Stimulated activated CD8-positive, alpha-beta memory T cell treated with anti-CD3 and anti-CD28 coated beads, Interleukin-4, amount 100 ng/mL, for 24 hours (primary cell): ENCODE data around the gene VTCN1.

Experiments used
- DNase-seq: peaks from one replicate; pipeline ENCODE4 v3.0.0-alpha.2; 2020; ENCODE audit warnings: low read depth

VTCN1 gene

DNA sequence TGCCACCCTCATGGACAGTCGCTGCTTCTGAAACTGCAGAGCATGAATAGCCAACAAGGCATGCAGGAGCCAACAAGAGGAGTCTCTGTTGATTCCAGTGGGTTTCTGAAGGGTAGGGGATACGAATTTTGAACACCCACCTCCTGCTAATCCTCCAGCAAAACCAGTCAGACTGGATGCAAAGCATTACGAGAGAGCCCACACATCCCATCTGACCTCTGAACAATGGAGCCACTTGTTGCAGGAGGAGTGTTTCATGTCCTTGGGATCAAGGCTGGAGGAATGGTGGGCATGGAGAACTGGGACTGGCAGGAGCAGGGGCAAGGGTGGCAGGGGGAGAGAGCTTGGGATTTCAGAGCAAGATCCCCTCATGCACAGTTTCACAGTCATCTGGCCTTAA, 1.6 kb downstream of the VTCN1 start:
- DNase-seq = no peak

DNA sequence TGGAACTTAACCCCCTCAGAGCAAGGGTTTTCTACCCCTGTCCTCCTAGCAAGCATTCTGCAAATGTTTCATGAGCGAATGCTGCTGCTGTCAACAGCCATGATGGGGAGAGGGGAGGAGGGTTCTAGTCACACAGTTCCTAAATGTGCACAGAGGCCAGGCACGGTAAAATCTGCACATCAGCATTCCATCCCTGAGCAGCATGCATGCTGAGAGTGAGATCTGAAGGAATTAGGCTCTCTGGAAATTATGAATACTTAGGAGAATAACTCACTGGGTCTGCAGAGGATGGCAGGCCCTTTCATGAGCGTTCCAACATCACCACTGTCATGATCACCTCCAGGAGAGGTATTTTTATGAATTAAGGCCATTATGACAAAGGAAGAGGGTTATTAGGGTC, 2.1 kb downstream of the VTCN1 start:
- DNase-seq = no peak

DNA sequence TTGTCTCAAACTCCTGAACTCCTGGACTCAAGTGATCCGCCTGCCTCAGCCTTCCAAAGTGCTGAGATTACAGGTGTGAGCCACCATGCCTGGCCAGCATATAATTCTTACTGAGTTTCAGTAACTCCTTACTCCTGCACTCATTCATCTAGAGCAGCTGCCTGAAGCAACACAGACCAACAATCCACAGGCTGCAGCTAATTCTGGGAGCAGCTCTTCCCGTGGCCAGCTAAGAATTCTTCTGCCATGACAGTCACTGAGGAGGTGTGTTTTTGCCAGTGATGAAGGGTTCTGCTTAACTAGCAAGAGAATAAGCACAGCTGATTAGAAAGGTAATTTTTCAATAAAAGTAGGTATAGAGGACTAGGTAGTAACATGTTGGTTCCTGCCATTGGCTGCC, 5.4 kb downstream of the VTCN1 start:
- DNase-seq = no peak

DNA sequence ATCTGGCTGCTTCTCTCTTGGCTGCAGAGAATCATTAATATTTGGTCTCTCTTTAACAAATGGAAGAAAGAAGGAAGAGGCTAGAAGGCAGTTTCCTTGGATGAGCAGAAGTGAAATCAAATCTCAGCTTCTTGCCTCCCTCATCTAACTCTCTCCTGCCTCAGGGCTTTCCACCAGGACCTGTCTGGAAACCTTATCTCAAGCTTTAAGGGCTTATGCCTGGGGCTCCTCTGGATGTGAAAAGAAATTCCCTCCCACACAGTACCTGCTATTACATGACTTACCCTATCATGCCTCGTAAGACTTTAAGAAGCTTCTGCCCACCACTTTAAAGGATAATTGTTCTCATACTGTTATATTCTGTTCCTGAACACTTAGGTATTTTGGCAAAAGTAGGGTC, 8.9 kb downstream of the VTCN1 start:
- no peak for DNase-seq

DNA sequence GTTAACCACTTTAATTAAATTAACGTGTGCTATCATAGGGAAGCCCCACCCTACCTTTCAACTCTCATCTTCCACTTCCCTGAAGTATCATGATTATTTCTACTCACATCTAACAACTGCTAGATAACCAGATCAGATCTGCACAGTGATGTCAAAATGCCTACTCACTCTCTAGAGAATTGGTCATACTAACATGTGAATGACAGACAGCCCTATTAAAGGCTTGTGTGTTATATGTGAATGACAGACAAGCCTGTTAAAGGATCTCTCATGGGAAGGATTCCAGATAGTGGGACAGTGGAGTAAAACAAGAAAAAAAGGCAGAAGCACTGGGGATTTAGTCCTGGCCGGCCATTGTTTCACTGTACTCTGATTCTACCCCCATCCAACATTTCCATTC, 12.6 kb downstream of the VTCN1 start:
- DNase-seq = no peak

DNA sequence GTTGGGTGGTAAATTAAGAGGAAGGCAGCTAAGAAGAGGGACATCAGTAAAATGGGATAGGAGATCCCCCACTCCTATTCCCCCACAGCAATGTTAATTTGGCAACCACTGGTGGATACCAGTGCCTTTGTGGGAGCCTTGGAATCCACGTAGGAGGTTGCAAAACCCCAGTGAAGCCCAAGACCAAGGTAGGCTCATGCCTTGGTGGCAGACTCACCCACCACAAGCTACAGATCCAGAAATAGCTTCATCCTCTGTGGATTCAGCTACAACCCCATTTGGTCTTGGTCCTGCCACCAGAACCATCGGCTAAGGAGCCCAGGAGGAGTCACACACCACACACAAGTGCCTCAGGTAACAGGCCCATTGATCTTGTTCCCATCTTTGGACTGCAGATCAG, 21.0 kb downstream of the VTCN1 start:
- DNase-seq = no peak

DNA sequence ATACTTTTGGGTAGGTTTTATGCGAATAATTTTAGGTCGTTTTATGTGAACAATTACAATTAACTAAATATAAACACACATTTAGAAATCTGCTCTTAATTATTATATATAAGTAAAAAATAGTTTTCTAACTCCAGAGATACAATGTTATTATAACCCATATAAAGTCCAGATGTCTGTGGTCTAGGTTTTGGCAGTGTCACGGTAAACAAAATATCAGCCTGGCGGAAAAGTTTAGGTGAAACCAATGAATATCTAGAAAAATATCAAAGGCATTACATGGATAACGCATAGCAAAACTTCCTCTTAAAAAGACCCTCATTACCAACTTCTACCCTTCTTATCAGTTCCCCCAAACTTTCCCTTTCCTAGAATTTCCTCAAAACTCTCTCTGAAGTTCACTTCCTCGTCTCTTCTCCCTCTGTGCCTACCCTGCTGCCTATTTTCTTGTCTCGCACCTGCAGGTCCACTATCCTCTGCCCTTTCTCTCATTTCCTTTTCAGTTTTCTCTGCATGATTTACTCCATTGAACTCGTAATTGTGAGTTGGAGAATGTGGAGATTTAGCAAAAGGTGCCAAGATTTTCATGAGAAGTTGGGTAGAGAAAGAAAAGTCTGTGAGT, 21.8 kb downstream of the VTCN1 start:
- no peak for DNase-seq

DNA sequence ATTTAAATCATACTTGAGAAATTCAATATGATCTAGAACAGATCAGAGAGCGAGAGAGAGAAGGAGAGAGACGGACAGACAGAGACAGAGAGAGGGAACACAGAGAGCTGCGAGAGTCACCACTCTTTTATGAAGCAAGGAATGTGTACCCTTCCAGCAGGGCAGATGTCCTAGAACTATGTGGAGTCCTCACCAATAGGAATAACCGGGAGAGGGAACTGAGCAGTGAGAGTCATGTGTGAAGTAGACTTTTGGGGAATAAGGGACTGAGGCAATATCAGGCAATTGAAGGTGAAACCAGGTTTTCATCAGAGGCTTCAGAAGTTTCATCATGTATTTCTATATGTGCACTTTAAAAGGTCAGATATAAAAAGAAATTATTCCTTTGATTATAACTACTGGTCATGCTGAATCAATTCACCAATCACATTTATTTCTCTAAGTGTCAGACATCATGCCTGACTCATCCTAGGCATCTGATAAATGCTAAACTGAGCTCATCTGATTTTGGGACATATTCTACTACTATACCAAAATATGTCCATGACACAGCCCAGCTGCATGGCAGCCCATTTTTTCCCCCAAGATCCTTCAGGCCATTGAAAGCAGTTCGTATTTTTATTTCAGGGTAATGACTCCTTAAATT, 22.4 kb downstream of the VTCN1 start:
- no peak for DNase-seq

DNA sequence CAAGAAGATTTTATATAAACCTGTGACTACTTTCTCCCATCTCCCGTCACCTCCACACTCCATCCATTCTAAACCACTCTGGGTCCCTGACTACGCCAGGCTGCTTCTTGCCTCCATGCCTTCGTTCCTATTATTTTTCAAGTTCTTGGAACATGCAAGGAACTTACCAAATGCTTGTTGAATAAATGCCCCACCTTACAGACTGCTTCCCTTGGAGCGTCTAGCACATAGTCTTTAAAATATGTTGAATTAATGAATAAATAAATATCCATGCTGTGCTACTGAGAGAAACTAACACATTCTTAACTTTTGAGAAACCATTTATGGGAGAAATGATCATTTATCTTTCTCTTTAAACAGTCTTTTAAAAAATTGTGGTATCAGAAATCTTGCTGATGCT, 27.6 kb downstream of the VTCN1 start:
- DNase-seq = no peak

DNA sequence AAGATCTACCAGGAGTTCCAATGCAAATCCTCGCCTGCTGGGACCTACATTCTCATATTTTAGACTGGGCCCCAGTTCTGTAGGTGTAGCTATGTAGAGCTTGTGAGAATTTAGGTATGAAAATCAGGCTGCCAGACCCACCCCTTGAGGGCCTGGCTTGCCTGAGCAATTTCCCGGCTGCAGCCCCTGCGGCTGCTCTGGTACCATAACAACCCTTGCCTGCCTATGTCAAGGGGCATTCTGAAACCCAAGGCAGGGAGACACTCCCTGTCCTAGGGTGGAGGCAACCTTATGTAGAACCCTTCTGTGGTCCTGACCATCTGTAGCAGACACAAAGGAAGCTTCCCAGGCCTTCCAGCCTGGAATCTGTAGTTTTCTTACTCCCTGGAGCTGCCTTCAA, 28.4 kb downstream of the VTCN1 start:
- no peak for DNase-seq

DNA sequence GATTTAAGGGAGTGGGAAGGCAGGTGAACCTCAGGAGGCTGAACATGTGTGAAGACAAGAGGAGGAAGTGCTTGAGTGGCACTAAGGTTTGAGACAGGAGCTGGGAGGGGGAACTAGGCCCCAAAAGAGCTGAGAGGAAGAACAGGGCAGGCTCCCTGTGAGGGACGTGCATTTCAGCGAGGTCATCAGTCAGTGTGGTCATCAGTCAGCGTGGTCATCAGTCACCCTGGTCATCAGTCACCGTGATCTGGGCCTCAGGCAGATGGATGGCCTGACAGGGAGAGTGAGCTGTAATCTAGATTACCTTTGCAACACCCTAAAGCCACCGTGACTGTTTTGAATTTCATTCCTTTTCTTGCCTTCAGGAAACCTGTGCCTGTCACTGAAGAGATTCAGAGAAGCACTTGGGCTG, 29.1 kb downstream of the VTCN1 start:
- no peak for DNase-seq

DNA sequence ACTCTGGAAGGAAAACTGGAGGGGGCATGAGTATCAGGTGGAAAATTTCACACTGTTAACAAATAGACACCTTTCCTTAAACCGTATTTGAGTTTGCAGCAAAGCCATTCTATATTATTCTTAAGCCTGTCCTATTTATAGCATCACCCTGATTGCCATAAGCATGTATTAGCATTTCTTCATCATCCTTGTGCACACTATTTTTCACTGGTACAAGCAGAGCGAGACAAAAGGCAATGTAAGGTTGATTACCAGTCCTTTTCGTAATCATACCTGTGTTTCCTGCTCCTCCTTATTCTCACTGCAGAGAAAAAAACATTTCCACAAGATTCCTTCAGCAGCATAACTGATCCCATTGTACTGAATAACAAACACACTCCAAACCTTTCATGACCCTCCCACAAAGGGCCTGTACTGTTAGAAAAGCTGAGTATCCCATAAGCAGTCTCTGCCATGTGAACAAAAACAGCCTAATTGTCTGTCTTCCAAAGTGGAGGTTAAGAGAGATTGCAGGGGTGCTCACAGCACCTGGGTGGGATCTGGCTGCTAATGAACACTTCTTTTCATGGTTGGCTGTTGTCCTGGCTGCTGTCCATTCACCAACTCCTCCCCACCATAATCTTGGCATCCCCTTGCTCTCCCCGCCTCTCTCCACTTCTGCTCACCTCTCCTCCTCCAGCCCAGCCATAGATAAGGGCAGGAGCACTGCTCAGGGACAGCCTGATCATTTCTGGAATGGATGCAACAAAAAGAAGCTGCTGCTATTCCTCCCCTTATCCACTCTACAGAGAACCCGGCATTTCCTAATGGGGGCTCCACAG, 30.4 kb downstream of the VTCN1 start:
- DNase-seq = no peak

DNA sequence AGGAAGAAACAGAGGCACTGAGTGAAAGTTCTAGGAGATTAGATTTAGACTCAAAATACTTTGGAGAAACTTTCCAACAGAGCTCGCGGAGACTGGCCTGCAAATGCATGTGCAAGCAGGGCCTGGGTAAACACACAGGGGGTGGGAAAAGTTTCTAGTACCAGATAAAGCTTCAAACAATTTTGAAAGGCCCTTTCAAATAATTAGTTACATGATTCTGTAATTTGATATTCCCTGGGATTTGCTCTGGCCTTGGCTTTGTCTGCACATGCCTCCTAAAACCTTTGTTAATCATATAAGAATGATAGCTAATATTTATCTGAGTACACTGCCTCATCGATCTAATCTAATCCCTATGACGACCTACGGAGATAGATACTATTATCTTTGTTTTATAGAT, 31.3 kb downstream of the VTCN1 start:
- DNase-seq = no peak

DNA sequence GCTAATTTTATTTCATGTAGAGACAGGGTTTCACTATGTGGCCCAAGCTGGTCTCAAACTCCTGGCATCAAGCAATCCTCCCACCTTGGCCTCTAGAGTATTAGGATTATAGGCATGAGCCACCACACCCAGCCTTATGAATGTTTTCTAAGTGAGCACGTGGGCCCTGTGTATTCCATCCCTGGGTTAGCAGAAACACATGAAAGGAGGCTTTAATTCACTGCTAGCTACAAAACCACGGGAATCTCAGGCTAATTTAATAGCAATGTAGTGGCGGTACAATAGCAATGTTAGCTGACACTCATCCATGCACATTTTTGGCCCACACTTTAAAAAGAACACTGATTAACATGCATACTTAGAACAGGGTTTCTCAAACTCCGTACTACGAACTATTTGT, 32.0 kb downstream of the VTCN1 start:
- DNase-seq = no peak

DNA sequence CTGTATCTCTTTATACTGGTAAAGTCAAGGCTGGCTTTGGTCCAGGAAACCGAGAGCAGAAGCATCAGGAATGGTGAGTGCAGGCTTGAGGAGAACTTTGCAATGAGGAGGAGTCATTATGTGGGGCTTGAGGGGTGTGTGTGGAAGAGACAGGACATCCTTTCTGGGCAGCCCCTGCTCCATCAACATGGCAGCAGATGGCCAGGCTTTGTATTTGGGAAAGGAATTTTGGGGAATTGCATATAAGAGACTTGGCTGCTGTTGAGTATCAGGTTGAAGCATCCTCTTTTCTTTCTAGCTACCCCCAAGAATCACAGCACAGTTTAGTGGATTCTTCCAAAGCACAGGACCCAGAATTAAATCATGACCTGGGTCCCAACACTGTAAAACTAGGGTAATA, 33.4 kb downstream of the VTCN1 start:
- DNase-seq = no peak

DNA sequence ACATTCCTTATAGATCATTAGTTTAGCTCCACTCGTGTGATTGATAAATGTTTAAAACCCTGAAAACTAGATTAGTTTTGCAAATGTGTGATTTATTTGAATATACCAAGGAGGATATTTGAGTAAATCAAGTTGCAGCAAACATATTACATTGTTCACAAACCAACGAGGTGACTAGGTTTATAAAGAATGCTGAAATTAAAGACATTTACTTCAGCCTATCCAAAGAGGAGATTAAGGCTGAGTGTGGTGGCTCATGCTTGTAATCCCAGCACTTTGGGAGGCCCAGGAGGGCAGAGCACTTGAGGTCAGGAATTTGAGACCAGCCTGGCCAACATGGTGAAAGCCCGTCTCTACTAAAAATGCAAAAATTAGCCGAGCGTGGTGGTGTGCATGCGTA, 34.1 kb downstream of the VTCN1 start:
- no peak for DNase-seq

DNA sequence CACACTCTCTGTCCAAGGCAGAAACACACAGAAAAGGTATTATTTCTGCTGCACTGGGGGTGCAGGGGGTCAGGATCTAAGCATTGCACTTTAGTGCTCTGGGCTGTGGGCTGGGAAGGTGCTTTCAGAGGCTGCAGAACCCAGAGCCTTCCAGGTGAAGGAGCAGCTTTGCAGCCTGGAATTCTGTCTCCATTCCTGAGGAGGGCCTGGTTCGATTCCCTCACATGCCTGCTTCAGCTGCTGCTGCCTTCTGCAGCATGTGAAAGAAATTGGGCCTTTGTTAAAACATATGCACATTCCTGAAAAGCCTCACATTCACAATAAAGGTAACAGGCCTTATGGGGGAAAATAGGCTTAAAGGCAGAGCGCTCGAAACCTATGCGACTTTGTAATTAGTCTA, 35.9 kb downstream of the VTCN1 start:
- no peak for DNase-seq

DNA sequence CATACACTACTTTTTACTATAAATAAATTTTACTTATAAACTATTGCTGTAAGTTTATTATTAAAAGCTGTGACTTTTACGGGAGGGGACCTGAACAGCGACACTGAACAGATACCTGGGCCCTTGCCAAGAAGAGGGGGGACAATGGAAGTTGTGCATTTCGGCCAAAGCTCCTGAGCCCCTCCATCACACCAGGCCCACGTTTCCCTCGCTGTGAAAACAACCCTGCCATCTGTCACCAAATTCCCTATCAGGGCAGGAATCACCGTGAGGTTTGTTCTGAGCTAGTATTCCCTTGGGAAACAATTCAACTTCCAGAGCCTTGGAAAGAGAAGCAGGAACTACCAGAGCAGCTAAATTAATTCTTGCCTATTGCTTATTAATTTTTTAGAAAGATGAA, 37.0 kb downstream of the VTCN1 start:
- no peak for DNase-seq

DNA sequence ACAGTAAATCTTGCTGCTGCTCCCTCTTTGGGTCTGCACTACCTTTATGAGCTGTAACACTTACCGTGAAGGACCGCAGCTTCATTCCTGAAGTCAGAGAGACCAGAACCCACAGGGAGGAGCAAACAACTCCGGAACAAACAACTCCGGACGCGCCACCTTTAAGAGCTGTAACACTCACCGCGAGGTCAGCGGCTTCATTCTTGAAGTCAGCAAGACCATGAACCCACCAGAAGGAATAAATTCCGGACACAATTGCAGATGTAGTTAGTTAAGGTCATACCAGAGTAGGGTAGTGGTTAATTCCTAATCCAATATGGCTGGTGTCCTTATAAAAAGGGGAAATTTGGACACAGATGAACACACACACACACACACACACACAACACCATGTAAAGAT, 37.7 kb downstream of the VTCN1 start:
- no peak for DNase-seq

DNA sequence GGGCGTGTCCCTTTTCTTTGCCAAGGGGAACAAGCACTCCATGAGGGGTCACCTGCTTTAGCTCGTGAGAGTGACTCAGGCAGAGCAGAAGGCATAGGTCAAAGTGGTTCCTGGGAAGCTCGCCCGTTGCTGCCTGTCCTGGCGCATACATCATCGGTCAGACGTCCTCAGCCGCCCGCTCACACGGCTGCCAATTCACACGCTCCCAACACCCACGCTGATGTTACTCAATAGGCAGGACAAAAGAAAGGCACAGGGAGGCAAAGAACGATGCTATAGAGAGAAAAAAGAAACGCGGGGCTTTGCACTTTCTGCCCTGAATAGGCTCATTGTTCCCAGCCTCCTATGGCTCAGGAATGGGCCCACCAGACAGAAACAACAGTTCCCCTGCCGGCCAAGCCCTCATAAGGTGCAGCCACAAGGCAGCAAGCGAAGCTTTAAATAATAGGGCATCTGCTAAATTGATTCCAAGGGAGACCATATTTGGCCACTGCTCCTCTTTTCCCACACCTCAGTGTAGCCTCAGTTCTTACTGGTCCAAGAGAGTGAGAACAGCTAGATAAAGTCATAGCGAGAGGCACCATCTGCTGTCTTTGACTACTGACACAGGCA, 38.7 kb downstream of the VTCN1 start:
- no peak for DNase-seq

DNA sequence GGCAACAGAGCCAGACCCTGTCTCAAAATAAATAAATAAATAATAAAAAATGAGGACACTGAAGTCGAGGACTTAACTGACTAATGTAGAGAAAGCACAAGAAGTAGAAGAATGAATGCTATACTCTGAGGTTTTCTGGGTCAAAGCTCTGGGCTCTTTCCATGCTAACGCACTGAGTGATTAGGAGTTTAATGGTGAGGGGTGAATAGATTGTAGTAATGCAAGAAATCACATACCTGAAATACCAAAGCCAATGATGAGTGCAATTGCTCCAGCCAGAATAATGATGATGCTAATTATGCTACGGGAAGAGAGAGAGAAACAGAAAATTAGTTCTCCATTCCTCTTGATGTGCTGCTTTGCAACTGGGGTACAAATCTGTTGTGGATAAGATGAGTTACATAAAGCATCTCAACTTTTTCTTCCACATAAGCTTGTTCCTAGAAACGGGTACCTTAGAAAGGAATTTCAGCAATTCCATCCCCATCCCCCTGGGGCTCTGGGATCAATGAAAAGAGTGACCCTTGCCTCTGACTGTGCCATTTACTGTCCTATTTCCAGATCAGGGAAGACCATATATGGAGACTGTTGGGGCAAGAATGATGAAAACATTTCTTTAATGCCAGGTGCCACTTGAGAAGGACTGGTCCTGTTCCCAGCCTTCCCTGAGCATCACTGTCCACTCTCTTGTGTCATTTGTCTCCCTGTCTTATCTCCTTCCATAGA, 40.7 kb downstream of the VTCN1 start:
- DNase-seq = no peak

DNA sequence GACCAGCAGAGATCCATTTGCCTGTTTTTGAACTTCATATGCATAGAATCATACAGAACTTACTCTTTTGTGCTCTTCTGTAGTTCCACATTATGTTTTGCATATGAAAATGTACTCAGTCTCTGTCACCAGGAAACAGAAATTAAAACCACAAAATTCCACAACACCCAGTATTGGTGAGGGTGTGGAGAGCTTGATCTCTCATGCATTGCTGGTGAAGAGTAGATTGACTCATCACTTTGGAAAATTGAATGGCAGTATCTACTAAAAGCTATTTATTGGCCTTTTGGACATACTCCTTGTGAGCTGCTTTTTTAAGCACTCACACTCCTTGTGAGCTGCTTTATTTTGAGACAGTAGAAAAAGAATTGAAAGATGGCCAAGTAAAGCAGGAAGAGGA, 43.3 kb downstream of the VTCN1 start:
- DNase-seq = no peak
